ENCODE measurements around the gene CS. TPM values are rescaled to one million over a fixed set of nuclear protein-coding genes. Genes with fewer than 3 reads are reported as not detected.
A peak's percentile ranks its signal among the peaks of the same experiment; 100 is the strongest.

The CS gene
- total RNA-seq, 1 experiment from 2014 or later = 250 TPM

- Histone ChIP-seq H3K4me1 (ENCODE audit: insufficient read depth, low read length) (peaks cover 4% of the 10 kb centered on the region; the same call in 1 of the 2 replicates), H3K14ac (ENCODE audit: insufficient read depth, low read length) (peak overlapping the region; percentile 3; the same call in 1 of the 2 replicates), H3T11ph (ENCODE audit: low read length) (no peak overlapping the region), H2BK12ac (ENCODE audit: insufficient read length, low read depth, low read length) (no peak overlapping the region), H4K20me1 (ENCODE audit: control insufficient read depth, insufficient read depth, insufficient read length) (no peaks in the 10 kb centered on the region), H2AK5ac (ENCODE audit: insufficient read length, low read length) (no peak overlapping the region), H4K8ac (replicated peaks; ENCODE audit: insufficient read length, low read depth, low read length) (peak overlapping the region; percentile 28), H3K9me3 (ENCODE audit: control insufficient read depth, low read depth, low read length) (no peaks in the 10 kb centered on the region), H3K9ac (ENCODE audit: extremely low read depth, insufficient read length, low read length) (peak overlapping the region; percentile 81), H2BK15ac (ENCODE audit: low read depth, low read length) (no peak overlapping the region), H4K91ac (ENCODE audit: insufficient read length, low read depth, low read length) (no peak overlapping the region), H3K23ac (ENCODE audit: insufficient read length, low read depth, low read length) (no peak overlapping the region), H4K5ac (ENCODE audit: insufficient read length, low read depth, low read length) (peak overlapping the region; percentile 66), H3K79me2 (ENCODE audit: insufficient read depth, low read length) (no peaks in the 10 kb centered on the region), H3K23me2 (ENCODE audit: insufficient read length, low read depth, low read length, poor library complexity, severe bottlenecking) (peaks cover 9% of the 10 kb centered on the region), H3K18ac (ENCODE audit: insufficient read length, low read depth, low read length) (peak overlapping the region; percentile 58), H3K27me3 (ENCODE audit: insufficient read depth, low read length) (no peaks in the 10 kb centered on the region), H3K4me2 (ENCODE audit: insufficient read depth, insufficient read length, low read length) (peak overlapping the region; percentile 68), H2BK120ac (ENCODE audit: low read depth, low read length, poor library complexity, severe bottlenecking) (no peak overlapping the region), H3K27ac (ENCODE audit: insufficient read length, low read depth, low read length) (peak overlapping the region; percentile 81), H2AFZ (ENCODE audit: low read length) (no peak overlapping the region), H3K4ac (ENCODE audit: low read depth, low read length) (no peak overlapping the region), H2BK5ac (ENCODE audit: insufficient read length, low read length) (no peak overlapping the region), H3K56ac (ENCODE audit: insufficient read length, low read depth, low read length) (no peak overlapping the region), H2BK20ac (ENCODE audit: low read depth, low read length, poor library complexity, severe bottlenecking) (no peak overlapping the region), H3K79me1 (ENCODE audit: insufficient read depth, low read depth, low read length, poor library complexity, severe bottlenecking) (no peaks in the 10 kb centered on the region)
- DNase-seq = no peak
- Mint-ChIP-seq H3K27ac (peak overlapping the region; percentile 99; a peak in 6 of 7 replicates), H3K27me3 (ENCODE audit: low read depth) (no peaks in the 10 kb centered on the region; the same call in none of the 2 replicates), H3K4me1 (peaks cover 24 to 25% of the 10 kb centered on the region in 2 experiments), H3K36me3 (ENCODE audit: insufficient read depth in 1 of 3, low read depth in 3 of 3) (peaks cover 0 to 8% (median 3%) of the 10 kb centered on the region in 3 experiments; a peak in 3 of 7 replicates), H3K4me3 (peak overlapping the region; percentile 82 to 91), H3K9me3 (no peaks in the 10 kb centered on the region)
- TF ChIP-seq CTCF (conservative IDR thresholded peaks at IDR 0.05) = no peak
- no CpG with 5 or more reads among the region's 11 CpGs for WGBS (ENCODE audit: extremely low coverage, insufficient read length, low lambda C conversion rate)
Measured at GRCh38 chr12:56332512-56333196, 32.5 kb upstream of the CS start.

All from H9 (cell line).